HepG2 (cell line): ENCODE measurements around the gene CLDN24.

Experiments used
- AGO1 ChIP-seq: fragments of 200-400 bp; formaldehyde crosslinking; IDR thresholded peaks from 2 replicates; pipeline ENCODE4 v1.6.1; 2017; ENCODE audit warnings: mild to moderate bottlenecking, low read depth, low read length, moderate library complexity; ENCODE audit not compliant: poor library complexity, severe bottlenecking
- BRD4 ChIP-seq: sonication (generic); formaldehyde crosslinking; IDR thresholded peaks from 2 replicates; pipeline ENCODE4 v1.4.0; 2020; ENCODE audit warnings: missing genetic modification reagents
- CHD2 ChIP-seq: IDR thresholded peaks from 2 replicates; pipeline ENCODE4 v1.6.1; 2011; ENCODE audit warnings: low read depth, low read length, improper control_type of control experiment
- CTCF ChIP-seq: sonication (generic); formaldehyde crosslinking; IDR thresholded peaks from 2 replicates; pipeline ENCODE4 v1.5.0; 2020; ENCODE audit warnings: mild to moderate bottlenecking, missing genetic modification reagents, moderate library complexity
- NFE2L1 ChIP-seq: sonication (generic); formaldehyde crosslinking; IDR thresholded peaks from 2 replicates; pipeline ENCODE4 v1.4.0; 2020; ENCODE audit warnings: missing genetic modification reagents, mild to moderate bottlenecking, borderline replicate concordance
- NR3C1 ChIP-seq: sonication (generic); formaldehyde crosslinking; IDR thresholded peaks from 2 replicates; pipeline ENCODE4 v1.4.0; 2020; ENCODE audit warnings: missing genetic modification reagents
- POLR2A ChIP-seq, 2 experiments: IDR thresholded peaks; 2 replicates each; pipeline ENCODE4 v1.6.1; 2011; ENCODE audit warnings: low read depth in 2 of 2, low read length in 2 of 2, mild to moderate bottlenecking in 1 of 2, moderate library complexity in 1 of 2; ENCODE audit not compliant: insufficient read depth in 1 of 2
- SRSF9 ChIP-seq: fragments of 200-400 bp; formaldehyde crosslinking; IDR thresholded peaks from 2 replicates; pipeline ENCODE4 v1.6.1; 2018; ENCODE audit warnings: borderline replicate concordance, mild to moderate bottlenecking, low read depth, low read length; ENCODE audit not compliant: insufficient read depth, poor library complexity, severe bottlenecking
- TCF7L2 ChIP-seq: IDR thresholded peaks from 2 replicates; pipeline ENCODE4 v1.6.1; 2011; ENCODE audit warnings: mild to moderate bottlenecking, low read depth, low read length, moderate library complexity
- ZFP1 ChIP-seq: IDR thresholded peaks from 2 replicates; pipeline ENCODE4 v1.6.1; 2016
- ZNF17 ChIP-seq: sonication (generic); formaldehyde crosslinking; IDR thresholded peaks from 2 replicates; pipeline ENCODE4 v1.5.0; 2020; ENCODE audit warnings: mild to moderate bottlenecking, missing genetic modification reagents
- TF ChIP-seq, protein P1 (sequence below): IDR thresholded peaks from 2 replicates; pipeline ENCODE4 v1.6.1; 2012; ENCODE audit warnings: inconsistent platforms
- TF ChIP-seq, protein P2 (sequence below): conservative IDR thresholded peaks from 2 replicates; pipeline ENCODE4 v1.6.1; 2018; ENCODE audit warnings: missing genetic modification reagents

DNA sequence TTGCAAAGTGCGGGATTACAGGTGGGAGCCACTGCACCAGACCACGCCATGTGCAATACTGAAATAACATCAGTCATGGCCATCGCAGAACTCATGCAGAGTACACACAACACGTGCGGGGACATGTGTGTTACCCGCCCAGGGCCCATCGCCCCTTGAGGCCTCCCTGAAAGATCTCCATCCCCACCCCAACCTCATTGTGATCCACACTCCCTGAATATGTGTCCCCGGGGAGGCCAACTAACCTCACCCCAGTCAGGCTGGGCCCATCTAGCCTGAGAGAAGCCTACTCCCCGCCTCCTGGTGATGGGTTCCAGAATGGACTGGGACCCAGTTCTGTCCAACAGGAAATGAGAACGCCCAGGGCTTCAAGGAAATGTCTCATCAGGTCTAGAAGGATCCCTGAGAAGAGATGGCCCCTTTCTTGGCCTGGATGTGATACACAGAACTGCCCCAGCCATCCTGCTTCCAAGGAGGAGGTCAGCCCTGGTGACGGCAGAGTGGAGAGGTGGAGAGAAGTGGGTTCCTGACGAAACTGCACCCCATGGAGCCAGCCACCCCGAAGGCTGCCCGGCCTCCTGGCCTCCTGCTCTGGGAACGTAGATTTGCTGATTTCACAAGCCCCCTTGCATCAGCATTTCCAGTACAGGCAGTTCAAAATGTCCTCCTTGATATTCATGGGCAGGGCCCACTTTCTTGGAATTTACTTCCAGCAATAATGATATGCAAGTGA, 22.5 kb upstream of the CLDN24 start:
- TF ChIP-seq CTCF (CRISPR knock-in tag) (no peak), NFE2L1 (CRISPR knock-in tag) (no peak), SRSF9 (no peak), ZFP1 (no peak), POLR2A (IDR thresholded peaks at IDR 0.05; ENCODE audit: insufficient read depth in 1 of 2, low read depth in 2 of 2, low read length in 2 of 2) (no peak), ZNF17 (CRISPR knock-in tag) (no peak), BRD4 (CRISPR knock-in tag) (no peak), CHD2 (no peak), NR3C1 (CRISPR knock-in tag) (no peak), AGO1 (no peak), TCF7L2 (no peak)
- TF ChIP-seq, protein P1, sequence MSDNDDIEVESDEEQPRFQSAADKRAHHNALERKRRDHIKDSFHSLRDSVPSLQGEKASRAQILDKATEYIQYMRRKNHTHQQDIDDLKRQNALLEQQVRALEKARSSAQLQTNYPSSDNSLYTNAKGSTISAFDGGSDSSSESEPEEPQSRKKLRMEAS = no peak
- TF ChIP-seq, protein P2, sequence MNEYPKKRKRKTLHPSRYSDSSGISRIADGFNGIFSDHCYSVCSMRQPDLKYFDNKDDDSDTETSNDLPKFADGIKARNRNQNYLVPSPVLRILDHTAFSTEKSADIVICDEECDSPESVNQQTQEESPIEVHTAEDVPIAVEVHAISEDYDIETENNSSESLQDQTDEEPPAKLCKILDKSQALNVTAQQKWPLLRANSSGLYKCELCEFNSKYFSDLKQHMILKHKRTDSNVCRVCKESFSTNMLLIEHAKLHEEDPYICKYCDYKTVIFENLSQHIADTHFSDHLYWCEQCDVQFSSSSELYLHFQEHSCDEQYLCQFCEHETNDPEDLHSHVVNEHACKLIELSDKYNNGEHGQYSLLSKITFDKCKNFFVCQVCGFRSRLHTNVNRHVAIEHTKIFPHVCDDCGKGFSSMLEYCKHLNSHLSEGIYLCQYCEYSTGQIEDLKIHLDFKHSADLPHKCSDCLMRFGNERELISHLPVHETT = no peak
